Measurements from ENCODE around the gene SEMA7A. TPM values are rescaled to one million over a fixed set of nuclear protein-coding genes. Genes with fewer than 3 reads are reported as not detected.
A peak's percentile ranks its signal among the peaks of the same experiment; 100 is the strongest.

The SEMA7A gene
- total RNA-seq, 1 donor from 2014 or later: 51.5 TPM

DNA sequence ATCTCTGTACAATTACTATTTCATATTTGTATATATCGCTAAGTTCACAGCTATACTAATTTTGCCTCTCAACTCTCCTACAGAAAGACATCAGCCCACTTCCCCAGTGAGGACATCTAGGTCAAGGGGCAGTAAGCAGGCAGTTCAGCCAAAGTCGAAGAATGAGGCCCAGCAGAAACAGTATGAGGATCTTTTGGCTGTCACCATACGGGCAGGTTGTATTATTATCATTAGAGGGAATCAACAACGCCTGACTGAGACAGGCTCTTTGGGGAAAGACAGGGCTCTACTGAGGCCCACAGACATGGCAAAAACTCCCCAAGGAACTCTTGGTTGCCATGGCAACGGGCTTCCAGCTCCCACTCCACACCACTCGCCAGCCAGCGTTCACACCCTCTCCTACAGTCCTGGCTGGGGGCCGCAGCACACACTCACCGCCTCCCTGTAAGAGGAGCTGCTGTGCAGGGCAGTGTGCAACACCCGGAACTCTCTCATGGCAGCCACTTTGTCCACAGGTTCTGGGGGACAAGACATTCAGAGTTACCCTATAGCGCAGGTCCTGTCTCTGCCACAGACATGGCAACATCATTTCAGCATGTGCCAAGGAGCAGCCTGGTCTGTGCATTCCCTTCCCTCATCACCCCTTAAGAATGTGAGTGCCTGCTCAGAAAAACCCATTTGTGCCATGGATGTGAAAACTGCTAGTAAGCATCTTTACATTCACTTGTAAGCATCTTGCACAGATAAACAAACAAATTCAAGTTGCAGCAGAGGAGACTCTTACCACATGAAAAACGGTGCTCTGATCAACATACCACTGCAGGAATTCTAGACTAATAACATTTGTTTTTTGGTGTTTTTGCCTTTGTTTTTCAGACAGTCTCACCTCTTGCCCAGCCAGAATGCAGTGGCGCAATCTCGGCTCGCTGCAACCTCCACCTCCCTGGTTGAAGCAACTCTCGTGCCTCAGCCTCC is 18.4 kb upstream of the SEMA7A start:
- peak; percentile 81 for DNase-seq

DNA sequence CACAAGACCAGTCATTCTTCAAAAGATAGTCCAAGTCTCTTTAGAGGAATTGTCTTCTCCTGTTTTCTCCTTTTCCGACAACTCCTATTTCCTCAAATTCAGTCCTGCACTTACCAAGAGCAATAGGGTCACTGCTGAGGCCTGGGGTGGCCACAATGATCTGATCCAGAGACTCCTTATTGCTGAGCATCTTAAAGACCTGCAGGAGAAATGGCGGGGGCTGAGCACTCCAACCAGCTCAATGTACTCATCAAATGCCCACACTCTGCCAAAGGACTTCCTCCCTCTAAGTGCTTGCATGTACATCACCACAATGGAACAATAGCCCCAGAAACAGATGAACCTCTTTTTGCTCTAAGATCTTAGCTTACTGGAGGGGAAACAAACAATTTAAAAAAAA is 17.6 kb upstream of the SEMA7A start:
- DNase-seq: no peak

DNA sequence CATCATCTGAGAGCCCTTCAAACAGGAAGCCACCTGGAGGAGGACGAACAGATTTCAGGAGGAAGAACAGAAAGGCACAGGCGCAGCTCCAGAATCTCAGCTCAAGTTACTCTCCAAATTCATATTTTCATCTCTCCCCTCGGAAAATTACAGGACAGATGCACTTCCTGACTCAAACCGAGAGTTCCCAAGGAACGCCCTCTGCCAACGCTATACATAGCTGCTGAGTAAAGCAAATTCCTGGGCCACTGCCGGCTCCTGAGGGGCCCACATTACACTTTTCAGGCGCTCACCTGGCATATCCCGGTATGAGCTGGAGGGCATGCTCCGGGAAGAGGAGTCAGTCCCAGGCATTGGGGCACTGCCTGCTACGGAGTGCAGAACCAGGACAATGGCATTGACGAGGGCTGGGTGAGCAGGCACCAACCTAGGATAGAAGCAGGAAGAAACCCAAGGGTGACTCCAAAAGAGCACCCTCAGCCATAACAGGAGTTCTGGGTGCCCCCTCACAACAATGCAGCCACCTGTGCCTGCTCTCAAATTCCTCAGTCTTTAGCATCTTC is 16.0 kb upstream of the SEMA7A start:
- peak; percentile 70 for DNase-seq

DNA sequence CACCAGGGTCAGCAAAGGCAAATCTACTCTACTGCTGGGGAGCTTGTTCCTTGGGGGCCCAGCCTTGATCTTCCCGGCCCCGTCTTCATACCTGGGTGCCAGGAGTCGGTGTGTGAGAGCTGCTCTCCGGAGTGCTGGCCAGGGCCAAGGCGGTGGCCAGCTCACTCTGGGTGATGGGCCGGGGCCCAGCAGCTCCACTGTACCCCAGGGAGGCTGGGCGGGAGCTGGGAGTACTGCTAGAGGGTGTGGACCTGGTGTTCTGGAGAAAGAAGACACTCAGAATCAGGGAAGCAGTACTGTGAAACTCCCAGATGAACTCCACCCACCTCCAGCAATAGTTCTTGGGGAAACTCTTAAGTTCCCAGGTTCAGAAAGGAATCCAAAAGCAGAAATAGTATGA is 15.3 kb upstream of the SEMA7A start:
- no peak for DNase-seq

DNA sequence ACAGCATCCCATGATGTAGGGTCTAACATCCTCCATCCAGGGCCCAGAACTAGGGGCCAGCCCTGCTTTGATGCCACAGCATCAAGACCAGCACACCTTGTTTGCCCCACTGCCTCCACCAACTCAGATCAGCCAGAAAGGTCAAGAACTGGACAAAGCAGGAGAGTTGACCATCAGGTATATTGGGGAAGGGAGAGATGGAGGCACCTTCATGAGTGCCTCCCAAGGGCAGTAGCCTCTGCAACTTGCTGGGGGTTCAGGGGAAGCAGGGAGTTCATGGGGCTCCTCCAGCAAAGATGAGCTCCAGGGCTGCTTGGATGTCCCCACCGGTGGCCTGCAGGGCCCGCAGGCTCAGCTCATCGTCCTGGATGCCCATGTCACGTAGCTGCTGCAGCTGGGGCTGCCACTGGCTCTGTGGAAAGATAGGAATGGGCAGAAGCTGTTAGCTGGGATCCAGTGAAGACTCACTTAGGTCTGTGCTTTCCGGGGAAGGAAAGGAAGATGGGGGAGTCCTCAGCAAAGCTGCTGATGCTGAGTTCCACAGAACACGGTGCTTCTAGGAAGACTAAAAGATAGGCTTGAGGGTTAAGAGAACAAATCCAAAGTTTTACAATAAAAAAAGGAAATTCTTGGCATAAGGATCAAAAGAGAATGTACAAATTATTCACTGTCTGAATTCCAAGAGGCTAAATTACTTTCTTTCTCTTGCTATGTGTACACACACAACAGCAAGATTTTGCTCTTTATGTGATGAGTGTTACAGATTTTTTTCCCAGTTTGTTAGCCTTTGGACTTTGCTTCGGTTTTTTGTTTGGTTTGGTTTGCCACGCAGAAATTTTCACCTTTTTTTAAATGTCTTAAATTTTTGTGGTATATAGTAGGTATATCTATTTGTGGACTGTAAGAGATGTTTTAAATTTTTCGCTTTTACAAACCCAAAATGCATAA is 12.3 kb upstream of the SEMA7A start:
- DNase-seq: no peak

DNA sequence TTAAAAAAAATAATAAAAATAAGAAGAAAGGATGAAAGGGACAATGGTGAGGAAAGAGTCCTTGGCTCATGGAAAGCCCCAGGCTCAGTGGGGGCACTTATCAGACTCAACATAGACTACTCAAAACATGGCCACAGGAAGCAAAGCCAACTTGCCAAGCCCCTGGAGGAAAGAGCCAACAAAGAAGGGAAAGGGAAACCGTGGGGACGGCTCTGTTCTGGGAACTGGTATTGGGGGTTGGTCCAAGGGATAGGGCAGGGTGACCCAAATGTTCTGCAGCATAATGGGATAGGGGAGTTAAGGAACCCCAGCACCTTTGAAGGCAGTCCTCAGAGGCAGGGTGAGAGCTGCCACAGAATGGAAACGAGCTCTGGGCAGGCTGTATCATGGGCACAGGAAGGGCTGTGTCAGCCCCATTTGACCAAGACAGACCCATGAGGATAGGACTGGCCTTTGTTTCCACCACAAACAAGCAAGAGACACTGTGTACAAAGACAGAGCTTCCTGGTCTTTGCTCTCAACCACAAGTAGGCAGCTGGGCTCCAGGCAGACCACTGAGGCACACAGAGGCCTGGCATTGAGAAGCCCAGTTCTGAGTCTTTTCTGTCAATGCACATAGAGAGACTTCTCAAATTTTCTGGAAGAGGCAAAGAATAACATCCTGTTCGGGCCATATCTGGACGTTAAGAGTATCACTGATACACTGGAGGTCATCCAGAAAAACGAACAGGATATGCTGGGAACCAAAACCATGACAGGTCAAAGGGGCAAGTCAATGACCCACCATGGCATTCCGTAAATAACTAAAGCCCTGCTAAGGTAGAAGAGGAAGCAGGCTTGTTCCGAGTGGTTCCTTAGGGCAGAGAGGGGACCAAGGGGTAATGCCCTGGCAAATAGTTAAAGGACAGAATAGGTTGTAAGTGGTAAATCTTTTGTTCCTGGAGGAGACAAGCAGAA is 10.6 kb upstream of the SEMA7A start:
- DNase-seq: no peak

DNA sequence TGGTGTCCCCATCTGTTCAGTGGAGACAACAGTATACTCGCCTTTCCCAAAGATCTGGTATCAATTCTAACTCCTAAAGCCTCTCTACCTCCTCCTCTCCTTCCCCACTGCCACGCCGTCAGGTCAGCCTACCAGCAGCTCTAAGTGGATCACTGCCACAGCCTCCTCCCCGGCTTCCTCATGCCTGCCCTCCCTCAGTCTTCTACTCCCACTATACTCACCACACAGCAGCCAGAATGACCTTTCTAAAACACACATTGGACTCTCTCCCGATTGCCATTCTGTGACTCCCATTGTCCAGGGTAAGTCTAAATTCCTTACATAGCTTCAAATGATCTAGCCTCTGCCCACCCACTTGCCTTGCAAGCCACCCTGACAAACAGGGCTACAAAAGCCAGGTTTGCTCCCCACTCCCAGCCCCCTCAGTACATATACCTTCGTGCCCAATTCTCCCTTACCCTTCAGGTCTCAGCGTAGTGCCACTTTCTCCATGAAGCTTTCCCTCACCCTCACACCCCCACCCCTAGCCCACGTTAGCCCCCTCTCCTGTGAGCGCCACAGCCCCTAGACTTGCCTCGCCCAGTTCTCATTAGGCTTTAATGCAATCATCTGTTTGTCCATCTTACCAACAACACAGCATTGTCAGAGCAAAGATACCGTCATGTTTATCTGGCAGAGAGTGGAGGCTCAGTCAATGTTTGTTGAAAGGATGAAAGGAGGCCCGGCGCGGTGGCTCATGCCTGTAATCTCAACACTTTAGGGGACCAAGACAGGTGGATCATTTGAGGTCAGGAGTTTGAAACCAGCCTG is 9.5 kb upstream of the SEMA7A start:
- no peak for DNase-seq

DNA sequence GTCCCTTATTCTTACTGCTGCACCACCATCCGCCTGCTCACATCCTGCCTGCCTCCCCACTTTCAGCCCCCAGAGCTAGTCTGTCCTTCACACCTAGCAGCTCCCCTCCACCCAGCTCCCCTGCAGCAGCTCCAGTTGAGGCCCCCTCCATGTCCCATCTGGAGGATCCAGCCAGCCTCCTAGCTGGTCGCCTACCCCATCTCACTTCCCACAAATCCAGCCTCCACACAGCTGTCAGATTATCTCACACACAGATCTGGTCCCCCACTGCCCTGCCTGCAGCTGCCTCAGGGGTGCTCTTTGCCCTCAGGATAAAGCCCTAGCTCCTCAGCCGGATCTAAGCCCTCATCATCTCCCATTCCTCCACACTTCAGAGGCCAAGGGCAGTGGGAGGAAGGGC is 8.8 kb upstream of the SEMA7A start:
- DNase-seq: no peak

DNA sequence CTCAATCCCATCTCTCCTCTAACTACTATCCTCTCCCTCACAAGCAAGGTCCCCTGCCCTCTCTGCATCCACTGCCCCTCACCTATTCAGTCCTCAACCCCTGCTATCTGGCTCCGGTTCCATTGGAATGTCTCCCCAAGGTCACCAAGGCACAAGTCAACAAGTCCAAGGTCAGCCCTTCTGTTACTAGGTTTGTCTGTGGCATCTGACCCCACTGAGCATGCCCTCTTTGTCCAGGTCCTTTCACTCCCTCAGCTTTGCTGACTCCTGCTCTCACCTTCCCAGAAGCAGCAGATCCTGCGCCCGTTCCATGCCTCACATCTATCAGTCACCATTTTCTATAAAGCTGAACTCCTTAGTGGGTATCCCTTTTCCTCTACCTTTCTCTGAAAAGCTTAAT is 8.3 kb upstream of the SEMA7A start:
- DNase-seq: no peak

DNA sequence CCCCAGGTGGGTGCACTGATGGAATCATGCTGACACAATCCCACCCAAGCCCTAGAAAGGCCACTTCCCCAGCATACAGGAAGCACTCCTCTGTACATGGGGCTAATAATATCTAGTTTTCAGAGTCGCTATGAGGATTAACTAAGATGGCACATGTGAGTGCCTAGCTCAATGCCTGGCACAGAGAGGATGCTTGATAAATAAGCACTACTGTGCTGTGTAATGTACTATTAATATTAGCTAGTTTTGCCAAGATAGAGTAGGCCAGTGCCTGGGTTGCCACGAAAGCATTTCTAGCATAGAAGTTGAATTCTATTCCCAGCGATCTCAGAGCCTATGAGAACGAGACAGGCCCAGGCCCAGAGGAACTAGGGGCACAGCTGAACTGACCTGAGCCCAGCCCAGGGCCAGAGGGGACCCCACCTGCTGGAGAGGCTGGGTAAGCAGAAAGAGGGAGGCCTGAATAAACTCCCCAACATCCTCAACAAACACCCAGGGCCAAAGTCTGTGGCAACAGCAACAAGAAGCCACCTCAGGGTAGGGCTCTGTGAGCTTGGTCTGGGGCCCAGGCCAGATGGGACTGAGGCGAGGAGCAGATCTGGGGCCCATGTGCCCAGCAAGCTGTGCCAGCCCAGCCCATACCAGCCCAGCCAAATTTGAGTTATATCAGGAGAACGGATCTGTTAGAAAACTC is 7.6 kb upstream of the SEMA7A start:
- no peak for DNase-seq

DNA sequence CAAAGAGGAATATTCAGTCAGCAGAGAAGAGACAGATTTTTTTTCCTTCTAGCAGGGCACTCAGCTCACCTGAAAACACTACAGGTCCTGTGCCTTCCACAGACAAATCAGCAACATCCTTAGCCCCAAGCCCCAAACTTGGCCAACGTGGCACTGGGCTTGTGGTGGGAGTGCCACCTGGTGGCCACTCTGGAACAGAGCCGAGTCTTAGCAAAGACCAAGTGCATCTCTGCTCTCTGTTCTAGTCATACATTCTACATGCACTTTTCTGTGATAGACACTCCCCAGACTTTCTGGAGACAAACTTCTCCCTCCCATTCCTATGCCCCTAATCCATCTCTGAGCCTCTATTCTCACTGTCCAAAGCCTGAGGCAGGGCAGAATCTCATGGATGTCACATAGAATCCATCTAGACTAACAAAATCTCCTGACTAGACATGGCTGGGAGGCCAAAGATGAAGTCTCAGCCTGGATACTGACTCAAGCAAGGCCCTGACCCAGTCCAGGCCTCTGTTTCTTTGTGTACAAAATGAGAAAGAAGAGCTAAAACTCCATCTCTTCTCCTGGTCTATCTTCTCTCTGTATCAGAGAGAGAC is 5.1 kb upstream of the SEMA7A start:
- peak; percentile 63 for DNase-seq

DNA sequence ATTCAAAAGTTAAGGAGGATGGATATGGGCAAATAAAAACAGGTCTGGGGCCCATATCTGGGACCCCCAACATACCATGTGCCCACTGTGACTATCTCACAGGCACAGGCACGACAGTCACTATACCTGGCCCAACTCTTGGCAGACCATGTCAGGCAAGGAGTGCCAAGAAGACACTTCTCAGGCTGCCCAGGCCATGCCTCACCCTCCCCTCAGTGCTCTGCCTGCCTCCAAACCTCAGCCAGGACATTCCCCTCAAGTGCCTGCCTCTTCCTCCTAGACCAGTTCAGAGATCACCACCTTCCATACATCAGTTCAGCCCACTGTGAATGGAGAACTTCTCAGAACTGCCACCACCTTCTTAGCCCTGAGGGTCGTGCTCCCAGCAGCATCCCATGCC is 4.4 kb upstream of the SEMA7A start:
- DNase-seq: no peak

DNA sequence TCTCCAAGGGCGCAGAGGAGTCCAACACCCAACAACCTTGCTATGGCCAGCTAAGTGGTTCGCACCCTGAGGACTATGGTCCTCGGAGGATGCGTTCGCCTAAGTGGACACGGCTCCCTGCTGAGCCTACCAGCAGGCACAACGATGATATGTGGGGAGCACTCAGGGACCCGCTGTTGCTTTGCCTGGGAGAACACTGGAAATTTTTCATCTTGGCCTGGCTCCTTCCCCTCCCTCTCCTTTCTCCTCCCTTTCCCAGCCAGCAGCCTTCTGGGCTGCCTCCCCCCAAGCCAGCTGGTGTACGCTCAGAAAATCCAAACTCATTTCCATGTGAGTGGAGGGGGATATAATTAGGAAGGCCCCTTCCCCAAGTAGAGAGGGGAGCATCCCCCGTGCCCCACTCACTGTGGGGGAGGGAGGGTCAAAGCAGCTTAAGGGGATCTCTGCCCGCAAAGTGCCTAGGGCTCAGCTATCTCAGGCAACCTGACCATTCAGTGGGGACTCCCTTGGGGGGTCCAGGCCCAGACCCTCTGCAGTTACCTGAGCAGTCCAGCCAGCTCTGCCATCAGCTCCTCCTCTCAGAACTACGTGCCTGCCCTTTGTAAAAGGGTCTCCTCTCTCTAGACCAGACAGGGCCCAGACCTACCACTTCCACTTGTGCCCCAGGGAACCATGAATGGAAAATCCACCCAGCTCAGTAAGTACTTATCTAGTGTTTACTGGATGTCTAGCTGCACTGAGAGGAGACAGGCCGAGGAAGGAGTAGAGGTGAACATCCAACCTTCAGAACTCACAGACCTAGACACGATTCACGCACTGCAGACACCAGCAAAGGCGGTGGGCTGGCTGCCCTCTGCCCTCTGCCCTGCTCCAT is 742 bp upstream of the SEMA7A start:
- no peak for DNase-seq

DNA sequence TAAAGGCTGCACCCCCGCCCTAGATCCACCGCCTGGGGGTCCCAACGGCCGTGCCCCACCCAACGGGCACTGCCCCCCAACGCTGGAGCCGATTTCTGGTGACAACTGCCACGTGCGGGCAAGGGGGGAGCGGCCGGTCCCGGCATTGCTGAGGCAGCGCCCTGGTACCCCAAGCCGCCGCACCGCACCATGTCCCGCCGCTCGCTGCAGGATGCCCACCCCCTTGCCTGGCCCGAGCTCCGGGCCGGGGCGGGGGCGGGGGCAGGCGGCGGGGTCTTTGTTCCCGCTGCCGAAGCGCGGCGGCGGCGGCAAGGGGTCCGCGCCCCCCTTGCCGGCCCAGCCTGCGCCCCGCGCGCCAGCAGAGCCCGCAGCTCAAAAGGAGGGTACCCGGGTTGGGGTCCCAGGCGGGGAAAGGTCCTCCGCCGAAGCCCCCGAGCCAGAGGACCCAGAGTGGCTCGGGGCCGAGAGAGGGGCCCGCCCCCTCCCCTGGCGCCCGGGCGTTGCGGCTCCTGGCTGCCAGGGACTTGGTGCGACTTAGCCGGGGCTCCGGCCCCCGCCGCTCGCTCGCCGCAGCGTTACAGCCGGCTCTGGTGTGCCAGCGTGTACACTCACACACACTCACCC is 678 bp downstream of the SEMA7A start:
- DNase-seq: no peak

DNA sequence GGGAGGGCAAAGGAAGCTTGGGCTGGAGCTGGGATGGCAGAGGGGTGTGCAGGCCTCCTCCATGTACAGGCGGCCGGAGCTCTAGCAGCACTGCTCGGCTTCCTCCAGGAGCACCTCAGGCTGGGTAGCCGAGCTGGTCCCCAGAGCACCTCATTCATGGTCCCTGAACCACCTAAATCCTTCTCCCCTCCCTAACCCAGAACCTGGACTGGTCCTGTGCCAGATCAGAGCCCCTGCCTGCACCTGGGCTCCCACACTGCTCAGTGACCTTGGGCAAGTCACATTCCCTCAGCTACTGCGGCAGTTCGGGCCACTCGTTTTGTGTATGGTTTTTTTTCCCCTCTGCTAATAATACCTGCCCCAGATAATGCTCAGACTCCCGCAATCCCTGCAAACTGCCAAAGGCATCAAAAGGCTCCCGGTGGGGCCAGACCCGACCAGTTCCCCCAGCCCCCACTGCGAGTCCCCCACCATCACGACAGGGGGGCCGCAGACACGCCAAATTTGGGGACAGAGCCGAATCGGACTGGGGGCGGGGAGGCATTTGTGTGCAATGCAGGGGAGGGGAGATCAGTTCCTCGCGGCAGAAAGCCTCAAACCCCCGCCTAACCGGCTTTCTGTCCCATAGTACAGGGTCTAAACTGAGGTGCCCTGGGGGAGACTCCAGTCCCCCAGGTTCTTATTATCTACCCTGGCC is 1.3 kb downstream of the SEMA7A start:
- DNase-seq: no peak

DNA sequence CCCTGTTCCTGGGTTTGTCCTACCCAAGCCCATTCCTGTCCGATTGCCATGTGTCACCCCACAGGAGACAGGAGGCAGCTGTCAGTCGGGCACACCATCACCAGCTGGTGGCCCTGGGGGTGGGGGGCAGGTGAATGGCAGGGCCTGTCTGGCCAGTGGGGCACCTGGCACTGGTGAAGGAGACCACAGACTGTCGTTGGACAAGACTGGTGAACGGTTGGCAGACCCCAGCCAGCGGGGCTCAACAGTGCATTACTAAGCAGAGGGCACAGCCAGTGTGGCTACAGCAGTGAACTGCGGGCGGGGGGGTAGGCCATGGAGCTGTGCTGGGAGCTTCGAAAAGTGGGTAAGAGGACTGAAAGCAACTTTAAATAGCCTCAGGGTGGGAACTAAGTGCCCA is 2.1 kb downstream of the SEMA7A start:
- no peak for DNase-seq

DNA sequence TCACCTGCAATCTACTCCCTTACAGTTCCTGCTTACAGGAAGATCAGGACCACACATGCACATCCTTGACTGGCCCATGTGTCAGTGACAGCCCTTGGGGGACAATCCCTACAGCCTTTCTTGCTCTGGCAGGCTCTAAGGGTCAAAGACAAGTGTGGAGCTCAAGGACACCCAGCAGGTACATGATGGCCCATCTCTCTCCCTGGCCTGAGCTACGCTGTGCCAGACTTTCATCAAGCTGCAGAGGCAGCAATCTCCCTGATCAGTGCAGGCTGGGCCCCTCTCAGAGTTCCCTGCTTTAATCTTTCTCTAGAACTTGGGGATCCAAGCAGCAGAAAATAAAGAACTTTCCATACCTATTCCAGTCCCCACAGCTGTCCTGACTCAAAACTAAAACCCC is 2.6 kb downstream of the SEMA7A start:
- no peak for DNase-seq
